GM12878 (cell line): ENCODE measurements around the gene MMP13. TPM values are rescaled to one million over a fixed set of nuclear protein-coding genes. Genes with fewer than 3 reads are reported as not detected.

Source experiments
- ATAC-seq: fragments of 200-7000 bp; cut with Tn5 transposase; 3 replicates; pipeline ENCODE4 v1.9.1; 2020; ENCODE audit warnings: mild to moderate bottlenecking, moderate library complexity
- BruUV-seq: library from RNA; stranded (reverse); fragments of 400-500 nt; replicated peaks from 2 replicates; lab custom pipeline; 2021; lab: Mats Ljungman, UMichigan
- CTCF ChIA-PET: fragments of 300-600 bp; sonication (Branson Sonifier 250); formaldehyde crosslinking; extraction: SDS; loops from one replicate; lab custom pipeline; 2021; ENCODE audit warnings: inconsistent platforms; lab: Yijun Ruan, JAX
- POLR2A ChIA-PET: fragments of 350-600 bp; formaldehyde crosslinking; extraction: SDS; loops from one replicate; lab custom pipeline; 2021; ENCODE audit warnings: inconsistent platforms; lab: Charles Lee
- RAD21 ChIA-PET: fragments of 300-600 bp; sonication (Branson Sonifier 250); formaldehyde crosslinking; loops from one replicate; lab custom pipeline; 2023; ENCODE audit warnings: antibody characterized with exemption; ENCODE audit not compliant: unreplicated experiment; lab: Charles Lee
- SMC1A ChIA-PET: fragments of 300-600 bp; sonication (Branson Sonifier 250); formaldehyde crosslinking; loops from one replicate; lab custom pipeline; 2023; ENCODE audit not compliant: unreplicated experiment, uncharacterized antibody; lab: Charles Lee
- DNase-seq: peaks from one replicate; pipeline ENCODE4 v3.0.0-alpha.2; 2011; ENCODE audit warnings: low read depth, low spot score
- FAIRE-seq: peaks from 3 replicates; lab custom pipeline; 2011; peaks lifted over from hg19 to GRCh38; lab: Jason Lieb, UNC
- H2AFZ ChIP-seq: 2 replicates; pipeline ENCODE4 v1.6.0; 2011; ENCODE audit warnings: low read depth, low read length, control low read depth; ENCODE audit not compliant: control insufficient read depth
- H3K27ac ChIP-seq: 2 replicates; pipeline ENCODE4 v1.5.1; 2011; ENCODE audit warnings: control low read depth; ENCODE audit not compliant: control insufficient read depth, insufficient read depth
- H3K27me3 ChIP-seq, 2 experiments: replicated peaks in 1 of 2; 2 replicates each; pipeline versions ENCODE4 v1.6.0 to v1.6.1; 2011; ENCODE audit warnings: low read length in 1 of 2; ENCODE audit not compliant: control insufficient read depth in 2 of 2, insufficient read depth in 2 of 2
- H3K36me3 ChIP-seq, 2 experiments: 2 replicates each; pipeline ENCODE4 v1.5.1; 2011; ENCODE audit warnings: low read length in 1 of 2; ENCODE audit not compliant: control insufficient read depth in 2 of 2, insufficient read depth in 2 of 2
- H3K4me1 ChIP-seq: 2 replicates; pipeline ENCODE4 v1.6.1; 2011; ENCODE audit warnings: mild to moderate bottlenecking, low read length, moderate library complexity, mixed read lengths; ENCODE audit not compliant: control insufficient read depth, insufficient read depth
- H3K4me2 ChIP-seq: 2 replicates; pipeline ENCODE4 v1.6.0; 2011; ENCODE audit warnings: control low read depth; ENCODE audit not compliant: control insufficient read depth, insufficient read depth
- H3K4me3 ChIP-seq: fragments of 200-600 bp; sonication (generic); 2 replicates; pipeline ENCODE4 v1.5.1; 2016
- H3K79me2 ChIP-seq: 2 replicates; pipeline ENCODE4 v1.6.0; 2011; ENCODE audit warnings: low read length; ENCODE audit not compliant: control insufficient read depth, insufficient read depth
- H3K9ac ChIP-seq: 2 replicates; pipeline ENCODE4 v1.8.0; 2011; ENCODE audit warnings: low read length, control low read depth, mixed read lengths; ENCODE audit not compliant: control insufficient read depth, insufficient read depth
- H3K9me3 ChIP-seq: replicated peaks from 3 replicates; pipeline ENCODE4 v1.5.1; 2011; ENCODE audit warnings: mild to moderate bottlenecking, low read length; ENCODE audit not compliant: control insufficient read depth, insufficient read depth
- H4K20me1 ChIP-seq: 2 replicates; pipeline ENCODE4 v1.6.0; 2011; ENCODE audit not compliant: control insufficient read depth, insufficient read depth
- ASH2L ChIP-seq: fragments of 300-600, 200-600 bp; sonication (generic); IDR thresholded peaks from 2 replicates; pipeline ENCODE4 v1.6.1; 2017; ENCODE audit warnings: low read depth, mild to moderate bottlenecking, borderline replicate concordance
- CHD1 ChIP-seq: IDR thresholded peaks from 2 replicates; pipeline ENCODE4 v1.6.1; 2012; ENCODE audit warnings: low read depth, low read length, improper control_type of control experiment
- EED ChIP-seq: sonication (generic); IDR thresholded peaks from 2 replicates; pipeline ENCODE4 v1.6.1; 2016; ENCODE audit warnings: antibody characterized with exemption, low read depth
- MTA2 ChIP-seq: fragments of 450-650 bp; IDR thresholded peaks from 2 replicates; pipeline ENCODE4 v1.6.1; 2016; ENCODE audit warnings: low read depth, mild to moderate bottlenecking, moderate library complexity
- MYC ChIP-seq: IDR thresholded peaks from 2 replicates; pipeline ENCODE4 v1.6.1; 2011; ENCODE audit warnings: mild to moderate bottlenecking, low read length, moderate library complexity, inconsistent platforms; ENCODE audit not compliant: insufficient read depth, insufficient replicate concordance, insufficient read length, severe bottlenecking
- NFIC ChIP-seq: IDR thresholded peaks from 2 replicates; pipeline ENCODE4 v1.6.1; 2012; ENCODE audit warnings: low read depth, mild to moderate bottlenecking, inconsistent platforms, low read length, moderate library complexity
- NRF1 ChIP-seq: conservative IDR thresholded peaks from 2 replicates; pipeline ENCODE4 v1.6.1; 2011; ENCODE audit warnings: mild to moderate bottlenecking, low read depth, low read length, improper control_type of control experiment
- RFX5 ChIP-seq: IDR thresholded peaks from 2 replicates; pipeline ENCODE4 v1.6.1; 2011; ENCODE audit warnings: low read depth, low read length, improper control_type of control experiment
- TARDBP ChIP-seq: IDR thresholded peaks from 2 replicates; pipeline ENCODE4 v1.6.1; 2016; ENCODE audit warnings: borderline replicate concordance
- ZBED1 ChIP-seq: IDR thresholded peaks from 2 replicates; pipeline ENCODE4 v1.6.1; 2016; ENCODE audit warnings: borderline replicate concordance
- ZNF207 ChIP-seq: fragments of 450-650 bp; IDR thresholded peaks from 2 replicates; pipeline ENCODE4 v1.6.1; 2014; ENCODE audit warnings: antibody characterized with exemption, mild to moderate bottlenecking, borderline replicate concordance
- WGBS: methylation state at CpG from one replicate; pipeline ENCODE4 v1.1.6; 2016; ENCODE audit warnings: low lambda C conversion rate; ENCODE audit not compliant: insufficient replicate concordance, insufficient coverage; ENCODE audit errors: missing lambda C conversion rate; 5-methylcytosine and 5-hydroxymethylcytosine counted together
- in situ Hi-C: fragments of 300-500 bp; cut with MboI; formaldehyde crosslinking; loops from 9 replicates; pipeline ENCODE4 v1.14.3; 2018; ENCODE audit warnings: mixed read lengths
- intact Hi-C: fragments of 100-400 bp; cut with micrococcal nuclease; formaldehyde crosslinking; loops from one replicate; pipeline ENCODE4 v1.14.2; 2022; ENCODE audit not compliant: unreplicated experiment
- polyA plus RNA-seq, 11 experiments: library from polyadenylated mRNA; depleted of rRNA in 4 of 11; unstranded in 6 of 11; stranded (reverse) in 5 of 11; fragments of >200 nt; fragmentation: Nextera tagmentation in 4 of 11; fragmentation: Illumina TruSeq in 1 of 11; extraction: Ambion mirVana in 4 of 11; extraction: Trizol in 1 of 11; gene quantifications; 1 replicate in 1 of 11; 2 replicates in 10 of 11; pipeline versions ENCODE4 v1.2.1 to v1.2.3, GENCODE V29; 2011 to 2016; ENCODE audit warnings: inconsistent platforms in 2 of 11, missing spikeins in 2 of 11, low read depth in 1 of 11
- total RNA-seq, 4 experiments: library from RNA; depleted of rRNA in 3 of 4; stranded (reverse); fragments of >200 nt in 3 of 4; fragmentation: Illumina TruSeq in 1 of 4; extraction: Trizol in 1 of 4; gene quantifications; 2 replicates each; pipeline versions ENCODE4 v1.2.1 to v1.2.3, GENCODE V29; 2013 to 2021
- TF ChIP-seq, protein P1 (sequence below): IDR thresholded peaks from 2 replicates; pipeline ENCODE4 v1.6.1; 2012; ENCODE audit warnings: low read depth, low read length, improper control_type of control experiment
- TF ChIP-seq, protein P2 (sequence below): fragments of 450-650 bp; IDR thresholded peaks from 2 replicates; pipeline ENCODE4 v1.6.1; 2018; ENCODE audit warnings: mild to moderate bottlenecking, low read depth, moderate library complexity; ENCODE audit not compliant: partially characterized antibody
- TF ChIP-seq, protein P3 (sequence below): fragments of 150-350 bp; IDR thresholded peaks from 2 replicates; pipeline ENCODE4 v1.6.1; 2016; ENCODE audit warnings: low read depth, low read length

MMP13 gene
- total and polyA plus RNA-seq, 10 of the 15 experiments (the other 5 are each of a cell fraction or from before 2014, with no cell fraction given): 0.05 TPM; not detected in 9

DNA sequence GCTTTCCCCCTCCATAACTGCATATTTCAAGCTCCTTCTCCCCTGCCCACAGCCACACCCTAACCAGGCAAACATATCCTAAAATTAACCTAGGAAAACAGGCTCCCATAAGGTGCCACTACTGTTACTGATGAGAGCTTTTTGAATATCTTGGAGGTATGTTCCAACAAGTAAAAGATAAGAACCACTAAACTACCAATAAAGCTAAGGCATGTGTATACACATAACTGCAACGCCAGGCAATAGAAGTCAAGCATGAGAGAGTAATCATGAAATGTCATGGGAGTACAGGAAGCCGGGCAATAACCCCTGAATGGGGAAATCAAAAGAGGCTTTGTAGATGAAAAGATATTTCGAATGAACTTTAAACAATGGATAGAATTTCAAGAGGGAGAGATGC is 9.3 kb downstream of the MMP13 start:
- intact Hi-C loops (no loop called here), in situ Hi-C loops (loop anchor here (10.0 kb wide), 1 partner anchor 211 kb away; no protein-coding TSS in a partner anchor)
- Histone ChIP-seq H3K4me2 (no peak overlapping the region), H3K9ac (no peak overlapping the region), H4K20me1 (no peaks in the 10 kb centered on the region), H3K27me3 (no peaks in the 10 kb centered on the region), H3K9me3 (no peaks in the 10 kb centered on the region), H3K4me1 (no peaks in the 10 kb centered on the region), H3K36me3 (no peaks in the 10 kb centered on the region), H3K4me3 (no peak overlapping the region), H2AFZ (no peak overlapping the region), H3K79me2 (no peaks in the 10 kb centered on the region), H3K27ac (no peak overlapping the region)
- ATAC-seq (no peak), DNase-seq (no peak), FAIRE-seq (no peak)
- WGBS: 42% methylated on average over 3 of the region's 3 CpGs
- RAD21 ChIA-PET: interaction anchor here (0.9 to 2.4 kb wide), 3 partner anchors 13 to 31 kb away, joined by 3 to 21 read pairs (median 3); no protein-coding TSS in a partner anchor
- CTCF ChIA-PET: interaction anchor here (0.8 to 11.4 kb wide), 11 partner anchors 9 to 213 kb away, joined by 3 to 334 read pairs (median 4); partner anchors contain the start of gene DYNC2H1
- POLR2A ChIA-PET: interaction anchor here (0.9 kb wide), 1 partner anchor 31 kb away, joined by 3 read pairs; no protein-coding TSS in a partner anchor
- SMC1A ChIA-PET: interaction anchor here (0.7 to 9.0 kb wide), 11 partner anchors 8 to 212 kb away, joined by 3 to 216 read pairs (median 4); no protein-coding TSS in a partner anchor
- TF ChIP-seq CHD1 (no peak), EED (no peak), ASH2L (no peak), NRF1 (no peak), TARDBP (no peak), MYC (no peak), NFIC (no peak), RFX5 (no peak), ZNF207 (no peak), MTA2 (no peak), ZBED1 (no peak)
- TF ChIP-seq, protein P1, sequence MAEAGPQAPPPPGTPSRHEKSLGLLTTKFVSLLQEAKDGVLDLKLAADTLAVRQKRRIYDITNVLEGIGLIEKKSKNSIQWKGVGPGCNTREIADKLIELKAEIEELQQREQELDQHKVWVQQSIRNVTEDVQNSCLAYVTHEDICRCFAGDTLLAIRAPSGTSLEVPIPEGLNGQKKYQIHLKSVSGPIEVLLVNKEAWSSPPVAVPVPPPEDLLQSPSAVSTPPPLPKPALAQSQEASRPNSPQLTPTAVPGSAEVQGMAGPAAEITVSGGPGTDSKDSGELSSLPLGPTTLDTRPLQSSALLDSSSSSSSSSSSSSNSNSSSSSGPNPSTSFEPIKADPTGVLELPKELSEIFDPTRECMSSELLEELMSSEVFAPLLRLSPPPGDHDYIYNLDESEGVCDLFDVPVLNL: no peak
- TF ChIP-seq, protein P2, sequence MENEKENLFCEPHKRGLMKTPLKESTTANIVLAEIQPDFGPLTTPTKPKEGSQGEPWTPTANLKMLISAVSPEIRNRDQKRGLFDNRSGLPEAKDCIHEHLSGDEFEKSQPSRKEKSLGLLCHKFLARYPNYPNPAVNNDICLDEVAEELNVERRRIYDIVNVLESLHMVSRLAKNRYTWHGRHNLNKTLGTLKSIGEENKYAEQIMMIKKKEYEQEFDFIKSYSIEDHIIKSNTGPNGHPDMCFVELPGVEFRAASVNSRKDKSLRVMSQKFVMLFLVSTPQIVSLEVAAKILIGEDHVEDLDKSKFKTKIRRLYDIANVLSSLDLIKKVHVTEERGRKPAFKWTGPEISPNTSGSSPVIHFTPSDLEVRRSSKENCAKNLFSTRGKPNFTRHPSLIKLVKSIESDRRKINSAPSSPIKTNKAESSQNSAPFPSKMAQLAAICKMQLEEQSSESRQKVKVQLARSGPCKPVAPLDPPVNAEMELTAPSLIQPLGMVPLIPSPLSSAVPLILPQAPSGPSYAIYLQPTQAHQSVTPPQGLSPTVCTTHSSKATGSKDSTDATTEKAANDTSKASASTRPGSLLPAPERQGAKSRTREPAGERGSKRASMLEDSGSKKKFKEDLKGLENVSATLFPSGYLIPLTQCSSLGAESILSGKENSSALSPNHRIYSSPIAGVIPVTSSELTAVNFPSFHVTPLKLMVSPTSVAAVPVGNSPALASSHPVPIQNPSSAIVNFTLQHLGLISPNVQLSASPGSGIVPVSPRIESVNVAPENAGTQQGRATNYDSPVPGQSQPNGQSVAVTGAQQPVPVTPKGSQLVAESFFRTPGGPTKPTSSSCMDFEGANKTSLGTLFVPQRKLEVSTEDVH: no peak
- TF ChIP-seq, protein P3, sequence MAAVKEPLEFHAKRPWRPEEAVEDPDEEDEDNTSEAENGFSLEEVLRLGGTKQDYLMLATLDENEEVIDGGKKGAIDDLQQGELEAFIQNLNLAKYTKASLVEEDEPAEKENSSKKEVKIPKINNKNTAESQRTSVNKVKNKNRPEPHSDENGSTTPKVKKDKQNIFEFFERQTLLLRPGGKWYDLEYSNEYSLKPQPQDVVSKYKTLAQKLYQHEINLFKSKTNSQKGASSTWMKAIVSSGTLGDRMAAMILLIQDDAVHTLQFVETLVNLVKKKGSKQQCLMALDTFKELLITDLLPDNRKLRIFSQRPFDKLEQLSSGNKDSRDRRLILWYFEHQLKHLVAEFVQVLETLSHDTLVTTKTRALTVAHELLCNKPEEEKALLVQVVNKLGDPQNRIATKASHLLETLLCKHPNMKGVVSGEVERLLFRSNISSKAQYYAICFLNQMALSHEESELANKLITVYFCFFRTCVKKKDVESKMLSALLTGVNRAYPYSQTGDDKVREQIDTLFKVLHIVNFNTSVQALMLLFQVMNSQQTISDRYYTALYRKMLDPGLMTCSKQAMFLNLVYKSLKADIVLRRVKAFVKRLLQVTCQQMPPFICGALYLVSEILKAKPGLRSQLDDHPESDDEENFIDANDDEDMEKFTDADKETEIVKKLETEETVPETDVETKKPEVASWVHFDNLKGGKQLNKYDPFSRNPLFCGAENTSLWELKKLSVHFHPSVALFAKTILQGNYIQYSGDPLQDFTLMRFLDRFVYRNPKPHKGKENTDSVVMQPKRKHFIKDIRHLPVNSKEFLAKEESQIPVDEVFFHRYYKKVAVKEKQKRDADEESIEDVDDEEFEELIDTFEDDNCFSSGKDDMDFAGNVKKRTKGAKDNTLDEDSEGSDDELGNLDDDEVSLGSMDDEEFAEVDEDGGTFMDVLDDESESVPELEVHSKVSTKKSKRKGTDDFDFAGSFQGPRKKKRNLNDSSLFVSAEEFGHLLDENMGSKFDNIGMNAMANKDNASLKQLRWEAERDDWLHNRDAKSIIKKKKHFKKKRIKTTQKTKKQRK: no peak
- no TSS peak for BruUV-seq
